Measurements from ENCODE around the gene SLC33A1. TPM values are rescaled to one million over a fixed set of nuclear protein-coding genes. Genes with fewer than 3 reads are reported as not detected.

Gene SLC33A1
- 10 to 100 TPM; 44.9 to 45.8 TPM for total RNA-seq
- polyA plus RNA-seq: 10 to 100 TPM; 18.4 to 23.7 TPM

DNA sequence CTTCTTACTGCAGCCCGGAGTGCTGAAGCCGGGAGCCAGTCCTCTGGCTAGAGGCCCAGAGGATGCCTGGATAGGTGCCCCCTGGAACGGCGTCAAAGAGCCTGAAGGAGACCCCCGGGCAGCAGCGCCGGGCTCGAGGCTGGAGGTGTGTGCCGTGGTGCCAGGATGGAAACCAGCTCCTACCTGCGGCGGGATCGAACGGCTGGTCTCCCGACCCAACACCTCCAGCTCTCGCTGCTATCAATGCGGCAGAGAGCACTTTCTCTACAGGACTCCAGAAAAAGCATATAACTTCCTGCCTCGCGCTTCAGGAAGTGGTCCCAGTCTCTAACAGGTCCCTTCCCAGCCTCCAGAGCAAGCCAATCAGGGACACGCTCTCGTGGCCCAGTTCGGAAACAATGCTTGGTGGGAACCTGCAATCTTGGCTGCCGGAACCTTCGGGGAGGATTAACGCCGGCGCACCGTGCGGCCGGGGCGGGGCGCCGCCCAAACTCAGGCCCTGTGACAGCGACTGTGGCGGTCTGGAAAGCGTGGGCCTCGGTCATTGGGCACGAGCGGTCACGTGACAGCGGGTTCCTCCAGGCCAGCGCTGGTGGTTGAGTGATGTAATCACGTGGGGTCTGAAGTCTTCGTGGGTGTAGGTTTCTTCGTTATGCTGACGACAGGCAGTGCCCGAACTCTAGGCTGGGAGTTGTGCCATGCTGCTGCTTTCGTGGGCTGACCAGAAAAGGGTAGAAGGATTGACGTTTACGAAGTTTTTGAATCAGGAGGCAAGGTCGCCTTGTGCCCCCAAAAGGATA, at the start of gene SLC33A1:
Gene SLC33A1, minus strand, starts transcription at position 287 of the 800 bp plus-strand sequence. CDS start 430 bp downstream, outside the sequence.
- POLR2A ChIA-PET (ENCODE audit: partially characterized antibody): interaction anchor here (0.6 to 2.8 kb wide), 13 partner anchors 8 to 1320 kb away, joined by 3 to 61 read pairs (median 4); partner anchors contain the start of genes C3orf33, CCNL1, GMPS and PLCH1
- Mint-ChIP-seq H3K36me3 (peaks cover 6 to 26% of the 10 kb centered on the region in 2 donors), H3K4me3 (peak within 1 kb of the TSS; percentile 89 to 98 (median 96)), H3K27ac (peak within 1 kb of the TSS; percentile 94 to 100 (median 99)), H3K9me3 (peaks cover 0 to 4% (median 0%) of the 10 kb centered on the region in 8 donors), H3K27me3 (no peaks in the 10 kb centered on the region), H3K4me1 (peaks cover 27 to 58% (median 38%) of the 10 kb centered on the region in 4 donors)
- Histone ChIP-seq H3K9me3 (ENCODE audit: control insufficient read depth in 1 of 2, low read length in 2 of 2) (no peaks in the 10 kb centered on the region), H3K4me3 (ENCODE audit: low read length in 2 of 2) (peak within 1 kb of the TSS; percentile 98), H3K36me3 (ENCODE audit: insufficient read depth, low read length) (no peaks in the 10 kb centered on the region), H3K4me1 (ENCODE audit: insufficient read depth, low read length) (peaks cover 44% of the 10 kb centered on the region), H3K27ac (ENCODE audit: low read depth, low read length) (peak within 1 kb of the TSS; percentile 77), H3K27me3 (ENCODE audit: insufficient read depth, low read length) (no peaks in the 10 kb centered on the region)
- intact Hi-C loops (cut with micrococcal nuclease): loop anchor here (1.0 to 10.0 kb wide), 9 partner anchors 8 to 1530 kb away; partner anchors contain the start of genes C3orf33, CCNL1, DHX36 and GMPS
- CTCF ChIA-PET (ENCODE audit: partially characterized antibody): interaction anchor here (1.6 to 6.2 kb wide), 6 partner anchors 9 to 48 kb away, joined by 4 to 56 read pairs (median 8); partner anchors contain the start of gene C3orf33
- peak; percentile 99 for DNase-seq

DNA sequence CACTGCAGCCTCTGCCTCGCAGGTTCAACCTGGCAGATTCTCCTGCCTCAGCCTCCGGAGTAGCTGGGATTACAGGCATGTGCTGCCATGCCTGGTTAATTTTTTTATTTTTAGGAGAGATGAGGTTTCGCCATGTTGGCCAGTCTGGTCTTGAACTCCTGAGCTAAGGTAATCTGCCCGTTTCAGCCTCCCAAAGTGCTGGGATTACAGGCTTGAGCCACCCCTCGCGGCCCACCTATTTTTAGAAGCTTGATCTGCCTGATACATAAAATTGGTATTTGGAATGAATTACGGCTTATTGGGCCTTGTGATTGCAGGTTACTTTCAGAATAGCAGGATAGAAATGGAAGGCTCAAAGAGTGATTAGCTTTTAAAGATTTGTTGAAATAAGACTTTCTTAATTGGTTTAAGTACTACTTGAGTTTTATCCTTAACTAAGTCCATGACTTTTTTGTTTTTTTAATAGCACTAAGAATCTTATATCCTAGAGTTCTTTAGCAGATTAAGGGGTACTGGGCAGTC, 41.2 kb upstream of the SLC33A1 start:
- Histone ChIP-seq H3K27ac (ENCODE audit: low read depth, low read length) (no peak overlapping the region), H3K9me3 (ENCODE audit: control insufficient read depth in 1 of 2, low read length in 2 of 2) (no peaks in the 10 kb centered on the region), H3K36me3 (ENCODE audit: insufficient read depth, low read length) (peaks cover 11% of the 10 kb centered on the region), H3K27me3 (ENCODE audit: insufficient read depth, low read length) (no peaks in the 10 kb centered on the region), H3K4me1 (ENCODE audit: insufficient read depth, low read length) (peaks cover 10% of the 10 kb centered on the region), H3K4me3 (ENCODE audit: low read length in 2 of 2) (no peak overlapping the region)
- POLR2A ChIA-PET (ENCODE audit: partially characterized antibody): interaction anchor here (1.2 kb wide), 1 partner anchor 25 kb away, joined by 4 read pairs; the partner anchor contains the start of gene GMPS
- peaks cover 42 to 57% of the 10 kb centered on the region in 2 donors for H3K36me3 Mint-ChIP-seq
- peak overlapping the region in 1 of 7 donors; percentile 12 for H3K27ac Mint-ChIP-seq
- H3K9me3 Mint-ChIP-seq: no peaks in the 10 kb centered on the region
- no peak overlapping the region for H3K4me3 Mint-ChIP-seq
- peaks cover 7 to 11% (median 8%) of the 10 kb centered on the region in 4 donors for H3K4me1 Mint-ChIP-seq
- intact Hi-C loops (cut with micrococcal nuclease): no loop called here
- CTCF ChIA-PET (ENCODE audit: partially characterized antibody): interaction anchor here (0.9 to 3.9 kb wide), 2 partner anchors 49 to 89 kb away, joined by 3 to 28 read pairs; partner anchors contain the start of gene C3orf33
- no peak for DNase-seq
- no peaks in the 10 kb centered on the region for H3K27me3 Mint-ChIP-seq

DNA sequence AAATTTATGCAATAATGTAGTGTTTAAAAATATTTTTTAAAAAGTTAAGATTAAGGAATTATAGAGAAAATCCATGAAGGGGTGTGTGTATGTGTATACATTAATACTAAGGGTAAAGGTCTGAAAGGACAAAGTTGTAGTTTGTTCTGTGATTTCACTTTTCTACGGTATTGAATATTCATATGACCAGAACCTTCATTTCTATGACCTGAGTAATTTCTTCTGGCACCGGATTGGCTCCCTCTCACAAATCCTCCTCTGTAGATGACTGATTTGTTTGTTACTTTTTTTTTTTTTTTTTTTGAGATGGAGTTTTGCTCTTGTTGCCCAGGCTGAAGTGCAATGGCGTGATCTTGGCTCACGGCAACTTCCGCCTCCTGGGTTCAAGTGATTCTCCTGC, 37.1 kb upstream of the SLC33A1 start:
- CTCF ChIA-PET (ENCODE audit: partially characterized antibody): no interaction called here
- Mint-ChIP-seq H3K4me3 (no peak overlapping the region), H3K27me3 (no peaks in the 10 kb centered on the region), H3K36me3 (peaks cover 21 to 28% of the 10 kb centered on the region in 2 donors), H3K4me1 (peaks cover 27 to 41% (median 32%) of the 10 kb centered on the region in 4 donors), H3K27ac (no peak overlapping the region), H3K9me3 (no peaks in the 10 kb centered on the region)
- H3K27me3 ChIP-seq (ENCODE audit: insufficient read depth, low read length): no peaks in the 10 kb centered on the region
- no peaks in the 10 kb centered on the region for H3K9me3 ChIP-seq (ENCODE audit: control insufficient read depth in 1 of 2, low read length in 2 of 2)
- intact Hi-C loops (cut with micrococcal nuclease): no loop called here
- H3K4me3 ChIP-seq (ENCODE audit: low read length in 2 of 2): no peak overlapping the region
- H3K4me1 ChIP-seq (ENCODE audit: insufficient read depth, low read length): peaks cover 21% of the 10 kb centered on the region
- POLR2A ChIA-PET (ENCODE audit: partially characterized antibody): no interaction called here
- DNase-seq: no peak
- H3K27ac ChIP-seq (ENCODE audit: low read depth, low read length): no peak overlapping the region
- no peaks in the 10 kb centered on the region for H3K36me3 ChIP-seq (ENCODE audit: insufficient read depth, low read length)

DNA sequence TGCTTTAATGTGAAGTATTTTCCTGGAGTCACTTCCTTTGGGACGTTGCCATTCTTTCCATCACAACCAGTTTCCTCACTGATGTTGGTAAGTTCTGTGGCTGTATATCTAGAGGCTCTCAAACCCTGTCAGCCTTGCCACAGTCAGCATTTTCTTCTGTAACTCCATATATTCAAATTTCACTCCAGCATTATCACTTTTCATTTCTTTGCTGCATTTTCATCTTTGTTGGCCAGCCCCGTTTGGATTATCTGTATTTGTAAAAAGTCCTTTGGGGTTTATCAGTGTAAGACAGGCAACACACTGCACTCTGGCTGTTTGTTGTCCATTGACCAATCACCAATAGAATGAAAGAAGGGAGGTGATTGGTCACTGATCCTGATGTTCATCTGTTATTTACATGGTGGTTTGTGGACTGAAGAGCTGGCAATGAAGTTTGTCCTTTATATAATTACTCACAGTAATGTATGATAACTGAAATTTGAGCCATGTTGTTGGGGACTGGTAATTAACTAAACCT, 36.5 kb upstream of the SLC33A1 start:
- Histone ChIP-seq H3K27me3 (ENCODE audit: insufficient read depth, low read length) (no peaks in the 10 kb centered on the region), H3K27ac (ENCODE audit: low read depth, low read length) (no peak overlapping the region), H3K4me3 (ENCODE audit: low read length in 2 of 2) (no peak overlapping the region), H3K4me1 (ENCODE audit: insufficient read depth, low read length) (peaks cover 21% of the 10 kb centered on the region), H3K36me3 (ENCODE audit: insufficient read depth, low read length) (no peaks in the 10 kb centered on the region), H3K9me3 (ENCODE audit: control insufficient read depth in 1 of 2, low read length in 2 of 2) (no peaks in the 10 kb centered on the region)
- H3K36me3 Mint-ChIP-seq: peaks cover 18 to 23% of the 10 kb centered on the region in 2 donors
- ChIA-PET POLR2A (ENCODE audit: partially characterized antibody) (no interaction called here), CTCF (ENCODE audit: partially characterized antibody) (interaction anchor here (1.2 kb wide), 1 partner anchor 84 kb away, joined by 3 read pairs; the partner anchor contains the start of gene C3orf33)
- no peak overlapping the region for H3K4me3 Mint-ChIP-seq
- no peaks in the 10 kb centered on the region for H3K27me3 Mint-ChIP-seq
- intact Hi-C loops (cut with micrococcal nuclease): no loop called here
- H3K9me3 Mint-ChIP-seq: no peaks in the 10 kb centered on the region
- H3K4me1 Mint-ChIP-seq: peaks cover 27 to 41% (median 35%) of the 10 kb centered on the region in 4 donors
- no peak for DNase-seq
- H3K27ac Mint-ChIP-seq: no peak overlapping the region

DNA sequence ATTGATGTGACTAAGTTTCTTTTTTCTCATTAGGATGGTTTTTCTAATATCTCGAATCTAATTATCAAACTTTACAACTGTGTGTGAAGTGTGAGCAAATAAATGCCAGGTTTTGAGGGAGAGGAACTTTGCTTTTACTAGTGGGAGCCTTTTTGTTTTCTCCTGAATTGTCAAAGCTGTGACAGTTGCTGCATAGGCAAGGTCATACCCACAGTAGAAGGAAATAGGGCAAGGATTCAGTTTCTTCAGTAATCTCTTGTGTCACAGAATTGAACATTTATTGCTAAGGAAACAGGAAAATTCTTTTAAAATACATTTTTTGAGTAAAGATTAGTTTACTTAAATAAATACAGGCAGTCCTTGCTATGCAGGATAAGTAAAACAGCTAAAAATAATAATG, 35.7 kb upstream of the SLC33A1 start:
- H3K4me1 Mint-ChIP-seq: peaks cover 28 to 41% (median 36%) of the 10 kb centered on the region in 4 donors
- H3K27me3 ChIP-seq (ENCODE audit: insufficient read depth, low read length): no peaks in the 10 kb centered on the region
- H3K36me3 Mint-ChIP-seq: peaks cover 13 to 18% of the 10 kb centered on the region in 2 donors
- no peaks in the 10 kb centered on the region for H3K36me3 ChIP-seq (ENCODE audit: insufficient read depth, low read length)
- H3K9me3 ChIP-seq (ENCODE audit: control insufficient read depth in 1 of 2, low read length in 2 of 2): no peaks in the 10 kb centered on the region
- peak overlapping the region in 2 of 7 donors; percentile 4 to 72 for H3K27ac Mint-ChIP-seq
- H3K4me1 ChIP-seq (ENCODE audit: insufficient read depth, low read length): peaks cover 21% of the 10 kb centered on the region
- peak overlapping the region in 1 of 8 donors; percentile 22 for H3K4me3 Mint-ChIP-seq
- POLR2A ChIA-PET (ENCODE audit: partially characterized antibody): no interaction called here
- H3K27ac ChIP-seq (ENCODE audit: low read depth, low read length): no peak overlapping the region
- no peaks in the 10 kb centered on the region for H3K27me3 Mint-ChIP-seq
- H3K4me3 ChIP-seq (ENCODE audit: low read length in 2 of 2): no peak overlapping the region
- H3K9me3 Mint-ChIP-seq: no peaks in the 10 kb centered on the region
- DNase-seq: no peak
- CTCF ChIA-PET (ENCODE audit: partially characterized antibody): interaction anchor here (1.2 kb wide), 1 partner anchor 84 kb away, joined by 3 read pairs; the partner anchor contains the start of gene C3orf33
- intact Hi-C loops (cut with micrococcal nuclease): no loop called here

DNA sequence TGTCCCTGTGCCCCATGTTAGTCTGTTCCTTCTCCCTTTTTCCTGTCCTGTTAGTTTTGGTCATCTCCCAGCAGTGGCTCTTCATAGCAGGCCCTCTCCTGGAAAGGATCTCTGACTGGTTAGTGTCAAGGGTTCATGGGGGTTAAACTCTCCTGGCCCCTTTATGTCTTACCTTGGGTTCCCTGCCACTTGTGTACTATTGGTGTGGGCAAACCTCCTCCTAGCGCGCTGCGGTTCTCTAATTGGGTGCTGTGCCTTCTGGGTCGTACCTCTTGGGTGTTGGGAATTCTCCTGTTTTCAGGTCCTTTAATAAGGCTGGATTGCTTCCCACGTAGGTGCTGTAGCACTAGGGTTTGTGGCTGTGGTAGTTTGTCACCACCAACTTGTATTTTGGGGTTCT, 35.0 kb upstream of the SLC33A1 start:
- Mint-ChIP-seq H3K27me3 (no peaks in the 10 kb centered on the region), H3K4me3 (peak overlapping the region in 1 of 8 donors; percentile 41), H3K36me3 (peaks cover 8 to 13% of the 10 kb centered on the region in 2 donors), H3K4me1 (peaks cover 33 to 47% (median 41%) of the 10 kb centered on the region in 4 donors), H3K9me3 (no peaks in the 10 kb centered on the region), H3K27ac (peak overlapping the region in 5 of 7 donors; percentile 0 to 77 (median 39))
- POLR2A ChIA-PET (ENCODE audit: partially characterized antibody): no interaction called here
- H3K4me3 ChIP-seq (ENCODE audit: low read length in 2 of 2): no peak overlapping the region
- H3K9me3 ChIP-seq (ENCODE audit: control insufficient read depth in 1 of 2, low read length in 2 of 2): no peaks in the 10 kb centered on the region
- H3K36me3 ChIP-seq (ENCODE audit: insufficient read depth, low read length): no peaks in the 10 kb centered on the region
- CTCF ChIA-PET (ENCODE audit: partially characterized antibody): interaction anchor here (1.8 kb wide), 1 partner anchor 83 kb away, joined by 7 read pairs; the partner anchor contains the start of gene C3orf33
- intact Hi-C loops (cut with micrococcal nuclease): no loop called here
- H3K27ac ChIP-seq (ENCODE audit: low read depth, low read length): no peak overlapping the region
- H3K4me1 ChIP-seq (ENCODE audit: insufficient read depth, low read length): peaks cover 21% of the 10 kb centered on the region
- no peaks in the 10 kb centered on the region for H3K27me3 ChIP-seq (ENCODE audit: insufficient read depth, low read length)
- DNase-seq: no peak
